Neural progenitor cell (in vitro differentiated cells): ENCODE measurements around the gene WDR53. TPM values are rescaled to one million over a fixed set of nuclear protein-coding genes. Genes with fewer than 3 reads are reported as not detected.

Source experiments
- DNase-seq: peaks from one replicate; pipeline ENCODE4 v3.0.0-alpha.2; 2016; ENCODE audit warnings: low spot score
- H2AFZ ChIP-seq: fragments of 200-600 bp; sonication (generic); replicated peaks from 2 replicates; pipeline ENCODE4 v1.6.1; 2016; ENCODE audit warnings: antibody characterized with exemption
- H3F3A ChIP-seq: fragments of 200-600 bp; sonication (generic); 2 replicates; pipeline ENCODE4 v1.6.1; 2016; ENCODE audit warnings: antibody characterized with exemption, low read depth
- H3K27ac ChIP-seq: fragments of 200-600 bp; sonication (generic); 2 replicates; pipeline ENCODE4 v1.5.1; 2016; ENCODE audit warnings: mild to moderate bottlenecking
- H3K27me3 ChIP-seq: fragments of 200-600 bp; sonication (generic); 2 replicates; pipeline ENCODE4 v1.6.1; 2016; ENCODE audit warnings: mild to moderate bottlenecking, moderate library complexity
- H3K36me3 ChIP-seq: fragments of 200-600 bp; sonication (generic); 2 replicates; pipeline ENCODE4 v1.5.1; 2016
- H3K4me1 ChIP-seq: fragments of 200-600 bp; sonication (generic); 2 replicates; pipeline ENCODE4 v1.6.1; 2016; ENCODE audit warnings: mixed run types
- H3K4me2 ChIP-seq: fragments of 200-600 bp; sonication (generic); 2 replicates; pipeline ENCODE4 v1.6.1; 2016
- H3K4me3 ChIP-seq: fragments of 200-600 bp; sonication (generic); 2 replicates; pipeline ENCODE4 v1.5.1; 2016
- H3K79me2 ChIP-seq: fragments of 200-600 bp; sonication (generic); 2 replicates; pipeline ENCODE4 v1.6.1; 2016; ENCODE audit warnings: low read depth
- H3K9ac ChIP-seq: fragments of 200-600 bp; sonication (generic); 2 replicates; pipeline ENCODE4 v1.6.1; 2016
- H3K9me3 ChIP-seq: fragments of 200-600 bp; sonication (generic); 2 replicates; pipeline ENCODE4 v1.5.1; 2016; ENCODE audit warnings: low read depth
- H4K20me1 ChIP-seq: fragments of 200-600 bp; sonication (generic); 2 replicates; pipeline ENCODE4 v1.6.1; 2016; ENCODE audit warnings: low read depth
- H3K27ac Mint-ChIP-seq: 3 replicates; pipeline ENCODE4 v1.8.0; 2021; ENCODE audit warnings: mixed read lengths
- H3K27me3 Mint-ChIP-seq: 2 replicates; pipeline ENCODE4 v1.8.0; 2022; ENCODE audit warnings: low read depth, mild to moderate bottlenecking, inconsistent platforms, moderate library complexity, mixed read lengths; ENCODE audit not compliant: insufficient read depth
- H3K36me3 Mint-ChIP-seq: 3 replicates; pipeline ENCODE4 v1.8.0; 2021; ENCODE audit warnings: mixed read lengths
- H3K4me1 Mint-ChIP-seq: 3 replicates; pipeline ENCODE4 v1.8.0; 2021; ENCODE audit warnings: mixed read lengths
- H3K4me3 Mint-ChIP-seq: 3 replicates; pipeline ENCODE4 v1.8.0; 2021; ENCODE audit warnings: mild to moderate bottlenecking, moderate library complexity, mixed read lengths
- H3K9me3 Mint-ChIP-seq: 3 replicates; pipeline ENCODE4 v1.8.0; 2020; ENCODE audit warnings: mixed read lengths
- CTCF ChIP-seq: fragments of 200-600 bp; sonication (generic); IDR thresholded peaks from 2 replicates; pipeline ENCODE4 v1.5.1; 2017; ENCODE audit warnings: antibody characterized with exemption, mild to moderate bottlenecking
- EZH2 ChIP-seq: fragments of 200-600 bp; sonication (generic); IDR thresholded peaks from 2 replicates; pipeline ENCODE4 v1.6.1; 2017; ENCODE audit warnings: antibody characterized with exemption, mild to moderate bottlenecking, moderate library complexity
- EZH2phosphoT487 ChIP-seq: fragments of 200-600 bp; sonication (generic); IDR thresholded peaks from 2 replicates; pipeline ENCODE4 v1.6.1; 2017; ENCODE audit warnings: antibody characterized with exemption
- total RNA-seq: library from RNA; depleted of rRNA; stranded (reverse); fragments of >200 nt; gene quantifications from 2 replicates; pipeline ENCODE4 v1.2.3, GENCODE V29; 2015; ENCODE audit warnings: low replicate concordance

Gene WDR53
- total RNA-seq, 1 donor from 2014 or later = 9.7 TPM

- Histone ChIP-seq H3K9me3 (no peaks in the 10 kb centered on the region), H3K36me3 (no peaks in the 10 kb centered on the region), H3K4me1 (peaks cover 13% of the 10 kb centered on the region), H2AFZ (peak overlapping the region; percentile 53), H3K79me2 (peaks cover 73% of the 10 kb centered on the region), H3K9ac (peak overlapping the region; percentile 74), H3K4me3 (peak overlapping the region; percentile 83), H4K20me1 (peaks cover 9% of the 10 kb centered on the region), H3K27ac (no peak overlapping the region), H3K4me2 (peak overlapping the region; percentile 97), H3F3A (no peaks in the 10 kb centered on the region), H3K27me3 (no peaks in the 10 kb centered on the region)
- Mint-ChIP-seq H3K36me3 (peaks cover 2% of the 10 kb centered on the region), H3K4me3 (peak overlapping the region; percentile 96), H3K27ac (peak overlapping the region; percentile 80), H3K27me3 (peaks cover 2% of the 10 kb centered on the region), H3K4me1 (peaks cover 23% of the 10 kb centered on the region), H3K9me3 (no peaks in the 10 kb centered on the region)
- TF ChIP-seq CTCF (no peak), EZH2phosphoT487 (no peak), EZH2 (no peak)
- DNase-seq = no peak
These were observed 706 bp upstream of the WDR53 start for GRCh38 chr3:196569003-196569516.

- no peaks in the 10 kb centered on the region for H3K9me3 Mint-ChIP-seq
- Histone ChIP-seq H3K27me3 (no peaks in the 10 kb centered on the region), H3F3A (no peaks in the 10 kb centered on the region), H3K79me2 (peaks cover 22% of the 10 kb centered on the region), H4K20me1 (no peaks in the 10 kb centered on the region), H3K9me3 (no peaks in the 10 kb centered on the region), H3K4me2 (no peak overlapping the region), H3K4me3 (no peak overlapping the region), H3K27ac (no peak overlapping the region), H2AFZ (no peak overlapping the region), H3K4me1 (peaks cover 5% of the 10 kb centered on the region), H3K9ac (no peak overlapping the region), H3K36me3 (no peaks in the 10 kb centered on the region)
- peaks cover 7% of the 10 kb centered on the region for H3K36me3 Mint-ChIP-seq
- H3K27ac Mint-ChIP-seq = no peak overlapping the region
- peaks cover 11% of the 10 kb centered on the region for H3K4me1 Mint-ChIP-seq
- no peak for DNase-seq
- H3K27me3 Mint-ChIP-seq = peaks cover 2% of the 10 kb centered on the region
- TF ChIP-seq CTCF = no peak
- TF ChIP-seq EZH2phosphoT487 = no peak
- TF ChIP-seq EZH2 = no peak
- H3K4me3 Mint-ChIP-seq = no peak overlapping the region
These were observed 4.6 kb downstream of the WDR53 start for GRCh38 chr3:196563721-196564225.

- no peaks in the 10 kb centered on the region for H4K20me1 ChIP-seq
- no peaks in the 10 kb centered on the region for H3K9me3 Mint-ChIP-seq
- TF ChIP-seq CTCF = no peak
- no peak for TF ChIP-seq EZH2phosphoT487
- TF ChIP-seq EZH2 = no peak
- H3K4me1 Mint-ChIP-seq = no peaks in the 10 kb centered on the region
- H3K36me3 ChIP-seq = no peaks in the 10 kb centered on the region
- peaks cover 5% of the 10 kb centered on the region for H3K36me3 Mint-ChIP-seq
- peaks cover 2% of the 10 kb centered on the region for H3K27me3 Mint-ChIP-seq
- H3K79me2 ChIP-seq = peaks cover 5% of the 10 kb centered on the region
- no peak overlapping the region for H3K4me3 ChIP-seq
- no peak for DNase-seq
- H3K9ac ChIP-seq = no peak overlapping the region
- H3K27ac Mint-ChIP-seq = no peak overlapping the region
- H3K4me3 Mint-ChIP-seq = no peak overlapping the region
- H3K27me3 ChIP-seq = no peaks in the 10 kb centered on the region
- no peaks in the 10 kb centered on the region for H3K9me3 ChIP-seq
- H3K27ac ChIP-seq = no peak overlapping the region
- no peak overlapping the region for H3K4me2 ChIP-seq
- no peaks in the 10 kb centered on the region for H3K4me1 ChIP-seq
- H2AFZ ChIP-seq = no peak overlapping the region
- no peaks in the 10 kb centered on the region for H3F3A ChIP-seq
These were observed 8.5 kb downstream of the WDR53 start for GRCh38 chr3:196559826-196560225.
